SH-SY5Y (cell line): ENCODE data around the gene MCF2L.

Source experiments
- GATA2 ChIP-seq: IDR thresholded peaks from 2 replicates; pipeline ENCODE4 v1.6.1; 2011; ENCODE audit warnings: mild to moderate bottlenecking, low read depth, low read length
- GATA3 ChIP-seq: IDR thresholded peaks from 2 replicates; pipeline ENCODE4 v1.6.1; 2011; ENCODE audit warnings: low read depth, mild to moderate bottlenecking, low read length, moderate library complexity

- TF ChIP-seq GATA3 (no peak), GATA2 (no peak)
Measured at GRCh38 chr13:112998521-112999280, 29.7 kb downstream of the MCF2L start.
